IMR-90 (cell line): ENCODE measurements around the gene BLNK. TPM values are rescaled to one million over a fixed set of nuclear protein-coding genes. Genes with fewer than 3 reads are reported as not detected.

Source experiments
- ATAC-seq: fragments of 200-7000 bp; cut with Tn5 transposase; 2 replicates; pipeline ENCODE4 v1.9.1; 2020; ENCODE audit warnings: low read depth, mild to moderate bottlenecking, moderate library complexity
- BruUV-seq: library from RNA; stranded (reverse); fragments of 400-500 nt; replicated peaks from 2 replicates; lab custom pipeline; 2021; lab: Mats Ljungman, UMichigan
- CTCF ChIA-PET: fragments of 300-600 bp; formaldehyde crosslinking; extraction: SDS; loops from one replicate; lab custom pipeline; 2021; ENCODE audit warnings: antibody characterized with exemption; lab: Yijun Ruan, JAX
- POLR2A ChIA-PET: fragments of 300-600 bp; sonication (Branson Sonifier 250); formaldehyde crosslinking; loops from one replicate; lab custom pipeline; 2022; ENCODE audit warnings: antibody characterized with exemption; ENCODE audit not compliant: unreplicated experiment; lab: Charles Lee
- DNase-seq: peaks from one replicate; pipeline ENCODE4 v3.0.0; 2013
- H2AFZ ChIP-seq: replicated peaks from 2 replicates; pipeline ENCODE3; 2013; ENCODE audit warnings: low read length, mild to moderate bottlenecking; ENCODE audit not compliant: poor library complexity
- H2AK5ac ChIP-seq: 2 replicates; pipeline ENCODE4 v1.6.1; 2013; ENCODE audit warnings: low read depth, low read length, inconsistent platforms
- H2AK9ac ChIP-seq: replicated peaks from 2 replicates; pipeline ENCODE3; 2013; ENCODE audit warnings: mild to moderate bottlenecking, low read depth, low read length, moderate library complexity; ENCODE audit not compliant: poor library complexity
- H2BK120ac ChIP-seq: 2 replicates; pipeline ENCODE4 v1.6.1; 2013; ENCODE audit warnings: low read depth, low read length, inconsistent platforms
- H2BK15ac ChIP-seq: 3 replicates; pipeline ENCODE4 v1.6.1; 2013; ENCODE audit warnings: low read depth, low read length, inconsistent platforms
- H2BK20ac ChIP-seq: 2 replicates; pipeline ENCODE4 v1.6.1; 2013; ENCODE audit warnings: low read depth, mild to moderate bottlenecking, inconsistent platforms, low read length, moderate library complexity
- H2BK5ac ChIP-seq: 2 replicates; pipeline ENCODE4 v1.6.1; 2013; ENCODE audit warnings: mild to moderate bottlenecking, low read depth, low read length, inconsistent platforms; ENCODE audit not compliant: poor library complexity, severe bottlenecking
- H3K14ac ChIP-seq: replicated peaks from 2 replicates; pipeline ENCODE4 v1.6.1; 2013; ENCODE audit warnings: low read depth, low read length, inconsistent platforms
- H3K18ac ChIP-seq: 2 replicates; pipeline ENCODE4 v1.6.1; 2013; ENCODE audit warnings: low read depth, low read length, control low read depth
- H3K23ac ChIP-seq: 2 replicates; pipeline ENCODE4 v1.6.1; 2013; ENCODE audit warnings: low read depth, low read length, inconsistent platforms
- H3K27ac ChIP-seq: 2 replicates; pipeline ENCODE4 v1.5.1; 2013; ENCODE audit warnings: mild to moderate bottlenecking, control low read depth, low read length; ENCODE audit not compliant: insufficient read depth
- H3K27me3 ChIP-seq: 2 replicates; pipeline ENCODE4 v1.6.1; 2013; ENCODE audit warnings: low read length; ENCODE audit not compliant: control insufficient read depth, insufficient read depth
- H3K36me3 ChIP-seq: 2 replicates; pipeline ENCODE4 v1.6.1; 2013; ENCODE audit warnings: low read length, mixed read lengths; ENCODE audit not compliant: control insufficient read depth, insufficient read depth
- H3K4ac ChIP-seq: 2 replicates; pipeline ENCODE4 v1.6.1; 2013; ENCODE audit warnings: low read depth, low read length, inconsistent platforms
- H3K4me1 ChIP-seq: 2 replicates; pipeline ENCODE4 v1.6.1; 2013; ENCODE audit warnings: low read length, mixed read lengths; ENCODE audit not compliant: control insufficient read depth, insufficient read depth
- H3K4me2 ChIP-seq: 2 replicates; pipeline ENCODE4 v1.6.1; 2013; ENCODE audit warnings: low read depth, mild to moderate bottlenecking, control low read depth, low read length, moderate library complexity
- H3K4me3 ChIP-seq: 2 replicates; pipeline ENCODE4 v1.5.1; 2013; ENCODE audit warnings: low read depth, mild to moderate bottlenecking, control low read depth, low read length, moderate library complexity; ENCODE audit not compliant: insufficient read depth
- H3K56ac ChIP-seq: 2 replicates; pipeline ENCODE4 v1.6.1; 2013; ENCODE audit warnings: low read length, inconsistent platforms; ENCODE audit not compliant: insufficient read depth; ENCODE audit errors: extremely low read depth
- H3K79me1 ChIP-seq, 2 experiments: 2 replicates each; pipeline ENCODE4 v1.6.1; 2013; ENCODE audit warnings: low read length in 2 of 2, inconsistent platforms in 1 of 2, low read depth in 1 of 2
- H3K9ac ChIP-seq: 2 replicates; pipeline ENCODE4 v1.6.1; 2013; ENCODE audit warnings: low read depth, low read length, control low read depth
- H3K9me1 ChIP-seq: 2 replicates; pipeline ENCODE4 v1.6.1; 2013; ENCODE audit warnings: low read length, inconsistent platforms; ENCODE audit not compliant: insufficient read depth
- H3K9me3 ChIP-seq: 2 replicates; pipeline ENCODE4 v1.6.1; 2013; ENCODE audit warnings: low read length; ENCODE audit not compliant: control insufficient read depth, insufficient read depth
- H4K20me1 ChIP-seq: 2 replicates; pipeline ENCODE4 v1.6.1; 2013; ENCODE audit warnings: low read length, inconsistent platforms; ENCODE audit not compliant: insufficient read depth
- H4K5ac ChIP-seq: 2 replicates; pipeline ENCODE4 v1.6.1; 2013; ENCODE audit warnings: mild to moderate bottlenecking, low read depth, low read length, control low read depth
- H4K8ac ChIP-seq, 2 experiments: 2 replicates each; pipeline ENCODE4 v1.6.1; 2013; ENCODE audit warnings: low read depth in 2 of 2, low read length in 2 of 2, control low read depth in 1 of 2, inconsistent platforms in 1 of 2
- H4K91ac ChIP-seq: 2 replicates; pipeline ENCODE4 v1.6.1; 2013; ENCODE audit warnings: low read depth, low read length, inconsistent platforms; ENCODE audit not compliant: insufficient read depth
- CEBPB ChIP-seq: IDR thresholded peaks from 2 replicates; pipeline ENCODE4 v1.6.1; 2012; ENCODE audit warnings: low read depth, low read length, improper control_type of control experiment
- FOS ChIP-seq: fragments of 150-350 bp; IDR thresholded peaks from 2 replicates; pipeline ENCODE4 v1.6.1; 2016; ENCODE audit warnings: low read depth, low read length
- MAFK ChIP-seq: IDR thresholded peaks from 2 replicates; pipeline ENCODE4 v1.6.1; 2012; ENCODE audit warnings: low read depth, low read length, improper control_type of control experiment
- WGBS, 2 experiments: methylation state at CpG; one replicate each; pipeline versions ENCODE4 v1.1.5 to v1.1.7; 2013; ENCODE audit warnings: missing lambda C conversion rate in 2 of 2; ENCODE audit not compliant: insufficient read length in 1 of 2; ENCODE audit errors: extremely low coverage in 2 of 2; 5-methylcytosine and 5-hydroxymethylcytosine counted together
- dilution Hi-C: fragments of 300-500 bp; cut with HindIII; formaldehyde crosslinking; loops from one replicate; pipeline ENCODE4 v1.14.3; 2018; ENCODE audit warnings: low sequenced_read_pairs; ENCODE audit not compliant: unreplicated experiment
- in situ Hi-C: fragments of 300-500 bp; cut with MboI; formaldehyde crosslinking; loops from 3 replicates; pipeline ENCODE4 v1.14.3; 2019; ENCODE audit warnings: low sequenced_read_pairs, inconsistent platforms, mixed read lengths
- intact Hi-C: fragments of 100-400 bp; cut with micrococcal nuclease; formaldehyde crosslinking; loops from 2 replicates; pipeline ENCODE4 v1.10.0; 2022
- polyA plus RNA-seq, 3 experiments: library from polyadenylated mRNA; depleted of rRNA; stranded (reverse); fragments of >200 nt; gene quantifications; 2 replicates each; pipeline ENCODE4 v1.2.3, GENCODE V29; 2012; ENCODE audit warnings: low replicate concordance in 1 of 3
- total RNA-seq: library from RNA; depleted of rRNA; stranded (reverse); fragments of >200 nt; gene quantifications from 2 replicates; pipeline ENCODE4 v1.2.3, GENCODE V29; 2012
- TF ChIP-seq, protein P1 (sequence below): conservative IDR thresholded peaks from 2 replicates; pipeline ENCODE4 v1.5.1; 2012; ENCODE audit warnings: mild to moderate bottlenecking, low read depth, low read length, improper control_type of control experiment

BLNK gene
- total and polyA plus RNA-seq, 2 of the 4 experiments (the other 2 are of a cell fraction), result not detected

DNA sequence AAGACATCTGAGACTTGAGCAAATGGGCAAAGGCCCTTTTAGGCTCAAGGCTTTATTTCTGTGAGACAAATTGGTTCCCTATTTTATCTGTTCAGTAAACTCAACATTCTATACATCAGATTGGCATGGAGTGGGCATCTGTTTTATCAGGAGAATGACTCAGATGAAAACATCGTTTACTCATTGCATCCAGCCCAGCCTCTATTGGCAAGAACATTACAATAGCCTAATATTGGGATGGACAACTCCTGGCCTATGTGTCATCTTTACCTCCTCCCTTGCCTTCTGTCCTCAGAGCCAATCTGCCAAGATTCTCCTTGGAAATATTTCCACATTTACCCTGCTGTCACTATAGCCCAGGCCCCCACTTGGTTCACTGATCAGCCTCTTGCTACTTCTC lies 5.5 kb upstream of the BLNK start:
- in situ Hi-C loops, result no loop called here
- no peak overlapping the region for H3K9ac ChIP-seq
- no TSS peak for BruUV-seq
- no peaks in the 10 kb centered on the region for H3K4me1 ChIP-seq
- H2AK5ac ChIP-seq, result no peak overlapping the region
- ATAC-seq (no peak), DNase-seq (no peak)
- no peak overlapping the region for H3K4me2 ChIP-seq
- ChIA-PET POLR2A (no interaction called here), CTCF (no interaction called here)
- H2BK5ac ChIP-seq, result no peak overlapping the region
- H2AFZ ChIP-seq, result no peak overlapping the region
- intact Hi-C loops, result no loop called here
- H3K23ac ChIP-seq, result no peak overlapping the region
- H3K14ac ChIP-seq, result no peak overlapping the region
- H3K36me3 ChIP-seq, result no peaks in the 10 kb centered on the region
- H3K9me1 ChIP-seq, result no peaks in the 10 kb centered on the region
- H4K20me1 ChIP-seq, result no peaks in the 10 kb centered on the region
- 14% methylated on average over 1 of the region's 1 CpG; no CpG with 5 or more reads in 1 of the 2 experiments for WGBS, 2 experiments
- H2AK9ac ChIP-seq, result no peak overlapping the region
- H3K4ac ChIP-seq, result no peak overlapping the region
- H3K27ac ChIP-seq, result no peak overlapping the region
- no peak overlapping the region for H3K4me3 ChIP-seq
- TF ChIP-seq FOS (no peak), CEBPB (no peak), MAFK (no peak)
- TF ChIP-seq, protein P1, sequence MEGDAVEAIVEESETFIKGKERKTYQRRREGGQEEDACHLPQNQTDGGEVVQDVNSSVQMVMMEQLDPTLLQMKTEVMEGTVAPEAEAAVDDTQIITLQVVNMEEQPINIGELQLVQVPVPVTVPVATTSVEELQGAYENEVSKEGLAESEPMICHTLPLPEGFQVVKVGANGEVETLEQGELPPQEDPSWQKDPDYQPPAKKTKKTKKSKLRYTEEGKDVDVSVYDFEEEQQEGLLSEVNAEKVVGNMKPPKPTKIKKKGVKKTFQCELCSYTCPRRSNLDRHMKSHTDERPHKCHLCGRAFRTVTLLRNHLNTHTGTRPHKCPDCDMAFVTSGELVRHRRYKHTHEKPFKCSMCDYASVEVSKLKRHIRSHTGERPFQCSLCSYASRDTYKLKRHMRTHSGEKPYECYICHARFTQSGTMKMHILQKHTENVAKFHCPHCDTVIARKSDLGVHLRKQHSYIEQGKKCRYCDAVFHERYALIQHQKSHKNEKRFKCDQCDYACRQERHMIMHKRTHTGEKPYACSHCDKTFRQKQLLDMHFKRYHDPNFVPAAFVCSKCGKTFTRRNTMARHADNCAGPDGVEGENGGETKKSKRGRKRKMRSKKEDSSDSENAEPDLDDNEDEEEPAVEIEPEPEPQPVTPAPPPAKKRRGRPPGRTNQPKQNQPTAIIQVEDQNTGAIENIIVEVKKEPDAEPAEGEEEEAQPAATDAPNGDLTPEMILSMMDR, result no peak
- no peak overlapping the region for H3K56ac ChIP-seq
- no peak overlapping the region for H4K8ac ChIP-seq
- no peaks in the 10 kb centered on the region for H3K27me3 ChIP-seq
- no peak overlapping the region for H4K91ac ChIP-seq
- no peak overlapping the region for H2BK15ac ChIP-seq
- no peak overlapping the region for H4K5ac ChIP-seq
- no peaks in the 10 kb centered on the region for H3K9me3 ChIP-seq
- no peak overlapping the region for H3K18ac ChIP-seq
- dilution Hi-C loops, result no loop called here
- H2BK20ac ChIP-seq, result no peak overlapping the region
- H3K79me1 ChIP-seq, result no peaks in the 10 kb centered on the region
- no peak overlapping the region for H2BK120ac ChIP-seq
